Measurements from ENCODE around the gene AP5M1.

The AP5M1 gene

DNA sequence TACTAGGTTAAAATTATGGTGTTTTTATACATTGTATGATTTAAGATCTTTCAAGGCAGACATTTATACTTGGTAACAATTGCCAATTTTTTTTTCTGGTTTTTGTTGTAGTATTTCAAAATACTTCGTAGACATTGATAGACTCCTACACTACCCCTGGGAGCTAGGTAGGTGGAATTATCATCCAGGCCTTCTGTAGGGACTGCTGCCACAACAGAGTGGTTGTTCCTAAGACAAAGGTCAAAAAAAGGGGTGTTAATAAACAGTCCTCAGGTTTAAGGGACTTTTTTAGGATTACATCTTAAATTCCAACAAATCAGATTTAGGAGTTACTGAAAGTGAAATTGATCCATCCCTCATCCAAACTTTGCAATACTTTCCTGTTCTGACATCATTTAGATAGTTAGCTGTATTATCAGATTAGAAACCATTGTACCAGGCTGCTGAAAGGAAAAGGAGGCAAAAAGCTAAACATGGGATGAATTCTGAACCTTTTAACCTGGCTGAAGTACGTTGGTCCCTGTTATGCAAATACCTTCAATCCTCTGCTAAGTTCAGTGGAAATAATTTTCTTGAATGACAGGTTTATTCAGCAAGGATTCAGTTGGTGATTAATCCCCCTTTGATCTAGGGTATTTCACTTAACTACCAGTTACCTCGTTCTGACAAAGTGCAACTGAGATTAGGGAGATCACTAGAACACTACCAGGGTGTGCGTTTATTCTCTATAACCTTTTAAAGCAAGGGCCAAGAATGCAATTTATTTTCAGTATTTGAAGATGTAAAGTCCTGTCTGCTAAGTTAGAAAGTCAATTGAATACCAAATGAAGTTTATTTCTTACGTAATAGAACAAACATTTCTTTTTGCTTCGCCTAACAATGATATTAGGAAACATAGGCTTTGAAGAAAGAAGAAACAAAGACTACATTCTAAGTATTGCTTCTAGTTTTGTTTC lies 23.2 kb downstream of the AP5M1 start:
- TF ChIP-seq, protein P1, sequence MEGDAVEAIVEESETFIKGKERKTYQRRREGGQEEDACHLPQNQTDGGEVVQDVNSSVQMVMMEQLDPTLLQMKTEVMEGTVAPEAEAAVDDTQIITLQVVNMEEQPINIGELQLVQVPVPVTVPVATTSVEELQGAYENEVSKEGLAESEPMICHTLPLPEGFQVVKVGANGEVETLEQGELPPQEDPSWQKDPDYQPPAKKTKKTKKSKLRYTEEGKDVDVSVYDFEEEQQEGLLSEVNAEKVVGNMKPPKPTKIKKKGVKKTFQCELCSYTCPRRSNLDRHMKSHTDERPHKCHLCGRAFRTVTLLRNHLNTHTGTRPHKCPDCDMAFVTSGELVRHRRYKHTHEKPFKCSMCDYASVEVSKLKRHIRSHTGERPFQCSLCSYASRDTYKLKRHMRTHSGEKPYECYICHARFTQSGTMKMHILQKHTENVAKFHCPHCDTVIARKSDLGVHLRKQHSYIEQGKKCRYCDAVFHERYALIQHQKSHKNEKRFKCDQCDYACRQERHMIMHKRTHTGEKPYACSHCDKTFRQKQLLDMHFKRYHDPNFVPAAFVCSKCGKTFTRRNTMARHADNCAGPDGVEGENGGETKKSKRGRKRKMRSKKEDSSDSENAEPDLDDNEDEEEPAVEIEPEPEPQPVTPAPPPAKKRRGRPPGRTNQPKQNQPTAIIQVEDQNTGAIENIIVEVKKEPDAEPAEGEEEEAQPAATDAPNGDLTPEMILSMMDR (IDR thresholded peaks at IDR 0.05; ENCODE audit: insufficient read depth, low read depth, low read length, missing control alignments) = no peak
- H3K4me3 ChIP-seq (ENCODE audit: low read length) = no peak overlapping the region
- DNase-seq (ENCODE audit: low read depth) = no peak

DNA sequence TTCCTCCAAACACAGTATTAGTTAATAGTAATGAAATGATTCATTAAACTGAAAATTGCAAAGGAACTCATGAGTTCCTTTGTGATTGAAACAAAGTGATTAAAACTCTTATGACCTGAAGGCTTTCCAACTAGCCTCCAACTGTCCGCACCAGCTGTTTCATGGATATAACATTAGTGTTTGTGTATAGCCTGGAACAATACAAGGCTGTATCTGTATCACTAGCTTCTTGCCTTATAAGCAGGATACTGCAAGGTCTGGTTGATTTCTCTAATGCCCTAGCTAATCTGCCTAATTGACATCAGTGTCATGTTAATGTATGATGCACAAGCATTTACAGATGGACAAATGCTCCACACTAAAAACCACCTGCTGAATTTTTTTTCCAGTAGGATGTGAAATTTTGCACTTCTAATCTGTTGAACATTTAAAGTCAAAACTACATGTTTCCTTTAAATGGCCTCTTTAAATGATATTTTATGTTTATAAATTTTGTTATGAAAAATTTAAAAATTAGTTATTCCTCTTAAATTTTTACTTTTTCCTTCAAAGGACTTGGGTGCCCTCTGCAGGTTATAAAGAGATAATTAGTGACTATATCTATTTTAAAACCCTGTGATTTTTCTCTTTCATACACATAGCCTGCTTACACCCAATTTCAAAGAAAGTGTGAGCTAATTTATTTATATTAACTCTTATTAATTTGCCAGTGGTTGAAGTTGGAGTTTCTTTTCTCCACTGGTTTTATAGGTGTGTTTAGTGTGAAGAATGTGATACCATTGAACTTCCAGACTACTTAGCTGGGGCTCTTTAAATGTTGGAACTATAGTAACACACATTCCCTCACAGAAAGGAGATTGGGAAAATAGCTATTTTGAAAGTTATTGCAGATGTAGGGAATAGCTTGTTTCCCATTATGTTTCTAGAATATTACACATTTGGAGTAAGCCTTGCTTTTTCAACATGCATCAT lies 25.4 kb downstream of the AP5M1 start:
- no peak for DNase-seq (ENCODE audit: low read depth)
- H3K4me3 ChIP-seq (ENCODE audit: low read length) = no peak overlapping the region
- TF ChIP-seq, protein P1 (IDR thresholded peaks at IDR 0.05; ENCODE audit: insufficient read depth, low read depth, low read length, missing control alignments) = peak; percentile 16

DNA sequence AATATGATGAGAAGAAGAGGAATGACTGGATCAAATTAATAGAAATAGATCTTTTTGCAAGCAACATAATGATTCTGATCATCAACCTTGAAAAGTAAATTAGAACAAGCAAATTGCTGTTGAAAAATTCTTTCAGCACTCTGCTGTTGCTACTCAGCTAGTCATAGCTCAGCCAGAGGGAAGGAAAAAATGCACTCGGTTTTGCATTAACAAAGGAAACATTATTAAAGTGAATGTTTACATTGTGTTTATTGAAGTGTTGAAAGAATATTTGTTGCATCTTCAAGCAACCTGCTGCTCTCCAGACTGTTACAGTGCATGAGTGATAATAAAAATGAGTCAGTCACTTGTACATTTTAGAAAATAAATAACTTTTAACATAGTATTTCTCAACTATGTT lies 26.5 kb downstream of the AP5M1 start:
- DNase-seq (ENCODE audit: low read depth) = no peak
- TF ChIP-seq, protein P1 (IDR thresholded peaks at IDR 0.05; ENCODE audit: insufficient read depth, low read depth, low read length, missing control alignments) = no peak
- H3K4me3 ChIP-seq (ENCODE audit: low read length) = no peak overlapping the region

DNA sequence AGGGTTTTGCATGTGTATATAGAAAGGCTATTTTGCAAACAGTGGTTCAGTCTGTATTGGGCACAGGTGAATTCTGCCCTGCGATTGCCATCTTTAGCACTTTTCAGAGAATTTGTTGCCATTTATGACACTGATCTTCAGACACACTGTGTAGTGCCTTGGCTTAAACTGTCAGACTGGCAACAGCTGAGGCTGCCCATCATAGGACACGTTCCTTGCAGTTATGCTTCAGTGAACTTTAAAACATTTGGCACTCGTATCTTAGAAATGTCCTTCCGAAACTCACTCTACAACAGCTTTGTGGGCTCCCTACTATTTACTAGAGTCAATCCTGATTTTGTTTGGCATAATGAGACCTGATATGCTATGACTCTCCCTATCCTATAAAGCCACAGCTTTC lies 29.1 kb downstream of the AP5M1 start:
- DNase-seq (ENCODE audit: low read depth) = no peak

DNA sequence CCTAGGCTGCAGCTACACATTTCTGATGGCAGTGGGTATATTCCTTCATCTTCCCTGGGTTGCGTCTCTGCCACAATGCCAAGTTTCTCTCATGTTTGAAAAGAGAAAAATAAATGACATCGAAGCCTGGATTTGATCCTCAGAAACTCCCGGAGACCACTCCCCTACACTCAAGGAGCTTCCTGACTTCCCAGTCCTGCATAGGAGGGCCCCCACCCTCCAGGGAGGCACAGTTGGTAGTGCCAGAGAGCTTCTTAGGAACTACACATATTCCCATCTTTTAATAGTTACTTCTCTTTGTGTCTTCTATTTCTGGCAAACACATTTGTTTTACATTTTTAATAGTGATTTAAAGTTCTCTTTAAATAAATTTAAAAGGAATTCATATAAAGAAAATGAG lies 30.7 kb downstream of the AP5M1 start:
- DNase-seq (ENCODE audit: low read depth) = no peak
- no peak overlapping the region for H3K4me3 ChIP-seq (ENCODE audit: low read length)
- TF ChIP-seq, protein P1 (IDR thresholded peaks at IDR 0.05; ENCODE audit: insufficient read depth, low read depth, low read length, missing control alignments) = no peak

More for the DNA sequence above, 29.1 kb downstream of the AP5M1 start:
- TF ChIP-seq, protein P1 (IDR thresholded peaks at IDR 0.05; ENCODE audit: insufficient read depth, low read depth, low read length, missing control alignments) = no peak
- no peak overlapping the region for H3K4me3 ChIP-seq (ENCODE audit: low read length)

DNA sequence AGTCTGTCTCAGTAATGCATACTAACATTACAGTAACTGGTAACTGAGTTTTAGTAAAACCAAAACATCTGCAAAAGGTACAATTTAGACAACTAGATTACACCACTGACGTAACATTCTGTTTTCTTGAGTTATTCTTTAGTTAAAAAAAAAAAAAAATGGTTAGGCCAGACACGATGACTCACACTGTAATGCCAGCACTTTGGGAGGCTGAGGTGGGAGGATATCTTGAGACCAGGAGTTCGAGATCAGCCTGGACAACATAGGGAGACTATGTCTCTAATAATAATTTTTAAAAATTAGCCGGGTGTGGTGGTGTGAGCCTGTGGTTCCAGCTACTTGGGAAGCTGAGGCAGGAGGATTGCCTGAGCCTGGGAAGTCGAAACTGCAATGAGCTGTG lies 34.1 kb downstream of the AP5M1 start:
- H3K4me3 ChIP-seq (ENCODE audit: low read length) = no peak overlapping the region
- TF ChIP-seq, protein P1 (IDR thresholded peaks at IDR 0.05; ENCODE audit: insufficient read depth, low read depth, low read length, missing control alignments) = no peak
- no peak for DNase-seq (ENCODE audit: low read depth)

Measured in epithelial cell of esophagus (primary cell).